Measurements from ENCODE around the gene KCNJ2. TPM values are rescaled to one million over a fixed set of nuclear protein-coding genes. Genes with fewer than 3 reads are reported as not detected.

The KCNJ2 gene
- total RNA-seq, 4 donors from 2014 or later = 0.51 to 11.6 (median 5.0) TPM

DNA sequence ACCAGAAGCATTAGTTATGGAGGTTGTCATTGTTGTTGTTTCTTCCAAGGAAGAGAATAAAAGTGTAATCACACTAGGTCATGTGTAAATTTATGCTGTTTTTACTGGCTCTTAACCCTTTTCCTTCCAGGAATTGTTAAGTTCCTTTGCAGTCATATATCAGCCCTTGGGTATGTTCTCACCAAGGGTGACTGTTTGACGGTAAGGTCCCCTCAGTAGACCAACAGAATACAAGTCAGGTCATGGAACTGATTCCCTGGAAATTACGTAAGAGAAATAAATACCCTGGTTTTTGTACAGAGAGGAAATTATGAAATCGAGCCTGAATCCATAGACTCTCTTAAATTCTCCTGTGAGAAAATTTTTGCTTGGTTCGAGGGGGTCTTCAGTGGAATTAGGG is 11.2 kb upstream of the KCNJ2 start:
- peaks cover 0 to 4% of the 10 kb centered on the region in 2 donors for H3K27me3 ChIP-seq
- intact Hi-C loops (cut with DNase I; ENCODE audit: low total_unique reads) = no loop called here
- H3K4me3 ChIP-seq = no peak overlapping the region
- H3K36me3 ChIP-seq = no peaks in the 10 kb centered on the region
- no peak for DNase-seq
- no peaks in the 10 kb centered on the region for H3K9me3 ChIP-seq
- H3K27ac ChIP-seq = no peak overlapping the region
- TF ChIP-seq, protein P1, sequence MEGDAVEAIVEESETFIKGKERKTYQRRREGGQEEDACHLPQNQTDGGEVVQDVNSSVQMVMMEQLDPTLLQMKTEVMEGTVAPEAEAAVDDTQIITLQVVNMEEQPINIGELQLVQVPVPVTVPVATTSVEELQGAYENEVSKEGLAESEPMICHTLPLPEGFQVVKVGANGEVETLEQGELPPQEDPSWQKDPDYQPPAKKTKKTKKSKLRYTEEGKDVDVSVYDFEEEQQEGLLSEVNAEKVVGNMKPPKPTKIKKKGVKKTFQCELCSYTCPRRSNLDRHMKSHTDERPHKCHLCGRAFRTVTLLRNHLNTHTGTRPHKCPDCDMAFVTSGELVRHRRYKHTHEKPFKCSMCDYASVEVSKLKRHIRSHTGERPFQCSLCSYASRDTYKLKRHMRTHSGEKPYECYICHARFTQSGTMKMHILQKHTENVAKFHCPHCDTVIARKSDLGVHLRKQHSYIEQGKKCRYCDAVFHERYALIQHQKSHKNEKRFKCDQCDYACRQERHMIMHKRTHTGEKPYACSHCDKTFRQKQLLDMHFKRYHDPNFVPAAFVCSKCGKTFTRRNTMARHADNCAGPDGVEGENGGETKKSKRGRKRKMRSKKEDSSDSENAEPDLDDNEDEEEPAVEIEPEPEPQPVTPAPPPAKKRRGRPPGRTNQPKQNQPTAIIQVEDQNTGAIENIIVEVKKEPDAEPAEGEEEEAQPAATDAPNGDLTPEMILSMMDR (IDR thresholded peaks at IDR 0.05) = no peak
- no peak for TF ChIP-seq POLR2A (IDR thresholded peaks at IDR 0.05)
- no peaks in the 10 kb centered on the region for H3K4me1 ChIP-seq

DNA sequence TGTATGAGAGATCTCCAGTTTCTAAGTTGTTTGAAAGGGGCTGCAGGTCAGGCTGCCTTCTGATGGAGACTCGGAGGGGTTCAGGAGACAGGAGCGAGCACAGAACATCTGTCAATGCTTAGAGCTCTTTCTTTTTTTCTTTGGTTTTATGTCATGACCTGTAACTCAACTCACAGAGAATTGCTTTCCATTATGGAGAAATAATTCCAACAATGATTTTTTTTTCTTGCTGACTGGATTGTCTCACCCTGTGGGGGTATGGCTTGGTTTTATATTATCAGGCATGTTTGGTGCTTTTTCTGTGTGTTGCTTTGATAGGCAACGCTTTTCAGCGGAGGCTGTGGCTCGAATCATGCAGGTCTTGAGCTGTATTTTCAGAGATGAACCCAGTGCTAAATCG is 10.7 kb upstream of the KCNJ2 start:
- no peak for DNase-seq
- H3K4me3 ChIP-seq = no peak overlapping the region
- H3K9me3 ChIP-seq = no peaks in the 10 kb centered on the region
- H3K36me3 ChIP-seq = no peaks in the 10 kb centered on the region
- no peak overlapping the region for H3K27ac ChIP-seq
- H3K27me3 ChIP-seq = peaks cover 0 to 4% of the 10 kb centered on the region in 2 donors
- TF ChIP-seq POLR2A (IDR thresholded peaks at IDR 0.05) = no peak
- TF ChIP-seq, protein P1 (IDR thresholded peaks at IDR 0.05) = no peak
- no peaks in the 10 kb centered on the region for H3K4me1 ChIP-seq
- intact Hi-C loops (cut with DNase I; ENCODE audit: low total_unique reads) = no loop called here

DNA sequence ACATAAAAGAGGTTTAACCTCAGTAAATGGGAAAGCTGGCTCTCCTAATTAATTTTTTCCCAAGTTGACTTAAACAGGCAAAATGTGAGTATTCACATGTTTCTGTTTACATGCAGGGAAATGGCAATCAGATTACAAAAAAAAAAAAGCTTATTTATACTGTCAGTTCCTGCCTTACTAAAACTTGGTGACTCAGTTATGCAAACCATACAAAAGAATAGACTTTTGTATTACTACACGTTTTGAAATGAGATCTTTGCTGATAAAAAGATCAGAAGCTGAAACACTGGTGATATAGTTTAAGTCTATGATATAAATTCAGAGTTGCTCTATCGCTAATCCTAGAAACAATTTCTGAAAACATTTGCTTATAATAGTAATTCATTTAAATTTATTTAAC is 9.4 kb upstream of the KCNJ2 start:
- TF ChIP-seq, protein P1 (IDR thresholded peaks at IDR 0.05) = no peak
- no peak for TF ChIP-seq POLR2A (IDR thresholded peaks at IDR 0.05)
- intact Hi-C loops (cut with DNase I; ENCODE audit: low total_unique reads) = no loop called here
- H3K27me3 ChIP-seq = peaks cover 0 to 4% of the 10 kb centered on the region in 2 donors

DNA sequence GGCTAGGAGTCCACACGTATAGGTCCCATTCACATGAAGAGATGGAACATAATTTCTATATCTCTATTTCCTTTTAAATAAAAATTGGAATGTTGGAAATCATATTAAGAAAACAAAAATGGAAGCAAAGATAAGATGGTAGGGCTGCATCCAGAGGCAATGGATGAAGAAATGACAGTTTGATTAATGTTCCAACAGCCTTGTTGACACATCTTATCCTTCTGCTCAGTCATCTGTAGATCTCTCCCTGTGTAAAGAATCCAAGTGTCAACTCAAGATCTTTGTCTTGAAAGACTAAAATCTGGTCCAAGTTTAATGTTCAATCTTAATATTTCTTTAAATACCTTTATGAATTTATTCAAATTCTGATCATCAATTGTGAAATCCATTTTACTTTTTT is 7.8 kb upstream of the KCNJ2 start:
- no peak for DNase-seq
- no peaks in the 10 kb centered on the region for H3K36me3 ChIP-seq
- no peak overlapping the region for H3K4me3 ChIP-seq
- H3K27me3 ChIP-seq = peaks cover 0 to 4% of the 10 kb centered on the region in 2 donors
- TF ChIP-seq POLR2A (IDR thresholded peaks at IDR 0.05) = no peak
- TF ChIP-seq, protein P1 (IDR thresholded peaks at IDR 0.05) = no peak
- intact Hi-C loops (cut with DNase I; ENCODE audit: low total_unique reads) = no loop called here
- H3K4me1 ChIP-seq = no peaks in the 10 kb centered on the region
- no peaks in the 10 kb centered on the region for H3K9me3 ChIP-seq
- H3K27ac ChIP-seq = no peak overlapping the region

More for the DNA sequence above, 9.4 kb upstream of the KCNJ2 start:
- Histone ChIP-seq H3K27ac (no peak overlapping the region), H3K4me1 (no peaks in the 10 kb centered on the region), H3K4me3 (no peak overlapping the region), H3K9me3 (no peaks in the 10 kb centered on the region), H3K36me3 (no peaks in the 10 kb centered on the region)
- DNase-seq = no peak

DNA sequence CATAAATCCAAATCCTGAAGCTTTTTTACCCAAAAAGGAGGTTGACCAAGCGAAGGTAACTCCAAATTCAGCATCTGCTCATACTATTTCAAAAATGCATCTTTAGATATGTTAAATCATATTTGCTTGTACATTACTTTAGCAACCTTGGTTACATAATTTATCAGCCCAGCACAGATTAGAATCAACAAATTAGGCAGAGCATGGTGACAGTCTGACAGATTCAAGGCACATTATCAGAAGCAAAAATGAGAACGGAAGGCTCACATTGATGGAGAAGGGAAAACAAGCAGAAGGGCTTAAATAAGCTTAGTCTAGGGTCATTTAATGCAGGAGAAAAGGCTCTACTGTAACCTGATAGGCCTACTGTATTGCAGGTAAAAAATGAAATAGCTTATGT is 3.9 kb upstream of the KCNJ2 start:
- H3K9me3 ChIP-seq = no peaks in the 10 kb centered on the region
- no peaks in the 10 kb centered on the region for H3K36me3 ChIP-seq
- H3K4me3 ChIP-seq = no peak overlapping the region
- H3K27me3 ChIP-seq = peaks cover 0 to 7% of the 10 kb centered on the region in 2 donors
- DNase-seq = no peak
- no peaks in the 10 kb centered on the region for H3K4me1 ChIP-seq
- TF ChIP-seq POLR2A (IDR thresholded peaks at IDR 0.05) = no peak
- TF ChIP-seq, protein P1 (IDR thresholded peaks at IDR 0.05) = no peak
- intact Hi-C loops (cut with DNase I; ENCODE audit: low total_unique reads) = no loop called here
- no peak overlapping the region for H3K27ac ChIP-seq
